A673 (cell line): ENCODE data around the gene SERGEF. TPM values are rescaled to one million over a fixed set of nuclear protein-coding genes. Genes with fewer than 3 reads are reported as not detected.

Experiments
- BruUV-seq: library from RNA; stranded (reverse); fragments of 400-500 nt; replicated peaks from 2 replicates; lab custom pipeline; 2021; lab: Mats Ljungman, UMichigan
- CTCF ChIA-PET: fragments of 300-600 bp; sonication (Branson Sonifier 250); formaldehyde crosslinking; loops from one replicate; lab custom pipeline; 2022; ENCODE audit warnings: antibody characterized with exemption; lab: Charles Lee
- POLR2A ChIA-PET: fragments of 300-600 bp; sonication (Branson Sonifier 250); formaldehyde crosslinking; loops from one replicate; lab custom pipeline; 2022; ENCODE audit warnings: antibody characterized with exemption; ENCODE audit not compliant: low non-redundant PET; lab: Charles Lee
- DNase-seq: peaks from one replicate; pipeline ENCODE4 v3.0.0-alpha.2; 2015; ENCODE audit warnings: low spot score
- H3K27ac ChIP-seq: fragments of 200-600 bp; sonication (generic); 2 replicates; pipeline ENCODE4 v1.5.1; 2016; ENCODE audit warnings: mixed run types, low read depth, mild to moderate bottlenecking, mixed read lengths, antibody characterized with exemption, low read length; ENCODE audit not compliant: poor library complexity, severe bottlenecking
- H3K27me3 ChIP-seq: fragments of 200-600 bp; sonication (generic); replicated peaks from 2 replicates; pipeline ENCODE4 v1.6.1; 2017; ENCODE audit warnings: mixed run types, low read depth, mild to moderate bottlenecking, mixed read lengths, antibody characterized with exemption, low read length; ENCODE audit not compliant: insufficient read depth, poor library complexity
- H3K36me3 ChIP-seq: fragments of 200-600 bp; sonication (generic); 2 replicates; pipeline ENCODE4 v1.6.1; 2016; ENCODE audit warnings: mixed run types, mild to moderate bottlenecking, mixed read lengths, antibody characterized with exemption, low read length; ENCODE audit not compliant: insufficient read depth, poor library complexity, severe bottlenecking
- H3K4me1 ChIP-seq: fragments of 200-600 bp; sonication (generic); 2 replicates; pipeline ENCODE4 v1.6.1; 2017; ENCODE audit warnings: mixed run types, mild to moderate bottlenecking, mixed read lengths, antibody characterized with exemption, low read length; ENCODE audit not compliant: insufficient read depth, poor library complexity, severe bottlenecking
- H3K4me3 ChIP-seq: fragments of 200-600 bp; sonication (generic); 2 replicates; pipeline ENCODE4 v1.5.1; 2016; ENCODE audit warnings: low read depth, mixed run types, mild to moderate bottlenecking, mixed read lengths, low read length; ENCODE audit not compliant: poor library complexity, severe bottlenecking
- H3K9me3 ChIP-seq: fragments of 200-600 bp; sonication (generic); 2 replicates; pipeline ENCODE4 v1.6.1; 2016; ENCODE audit warnings: mixed run types, low read depth, mild to moderate bottlenecking, mixed read lengths, antibody characterized with exemption, low read length; ENCODE audit not compliant: poor library complexity, severe bottlenecking
- EZH2 ChIP-seq: fragments of 200-600 bp; sonication (generic); IDR thresholded peaks from 2 replicates; pipeline ENCODE4 v1.6.1; 2017; ENCODE audit warnings: borderline replicate concordance, low read depth, mild to moderate bottlenecking, mixed read lengths, antibody characterized with exemption, low read length; ENCODE audit not compliant: poor library complexity, severe bottlenecking
- intact Hi-C: fragments of 100-400 bp; cut with micrococcal nuclease; formaldehyde crosslinking; loops from one replicate; pipeline ENCODE4 v1.10.0; 2022; ENCODE audit not compliant: unreplicated experiment
- total RNA-seq: library from RNA; stranded (reverse); gene quantifications from 2 replicates; pipeline ENCODE4 v1.2.3, GENCODE V29; 2021
- TF ChIP-seq, protein P1 (sequence below): fragments of 300-800, 200-600 bp; sonication (generic); conservative IDR thresholded peaks from 2 replicates; pipeline ENCODE4 v1.5.1; 2017; ENCODE audit warnings: low read depth, mild to moderate bottlenecking, antibody characterized with exemption, low read length, moderate library complexity, mixed read lengths

SERGEF gene
- total RNA-seq, 1 experiment from 2014 or later = 15.2 TPM

DNA sequence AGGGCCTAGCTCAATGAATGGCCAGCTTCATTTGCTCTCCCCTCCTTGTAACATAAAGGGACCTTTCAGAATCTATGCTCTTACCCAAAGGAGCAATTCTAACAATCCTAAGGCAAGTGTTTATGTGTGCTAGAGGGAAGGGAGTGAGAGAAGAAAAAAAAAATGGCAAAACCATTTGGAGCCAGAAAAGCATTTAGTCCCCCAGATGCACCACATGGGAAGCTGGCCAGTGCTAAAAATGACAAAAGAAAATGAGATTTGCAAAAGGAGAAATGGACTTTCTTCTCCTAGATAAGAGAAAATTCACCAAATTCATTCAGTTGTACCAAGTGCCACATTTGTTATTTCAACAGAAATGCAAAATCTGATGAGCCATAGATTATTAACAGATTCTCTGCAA is 52.8 kb downstream of the SERGEF start:
- H3K9me3 ChIP-seq = no peaks in the 10 kb centered on the region
- no peak overlapping the region for H3K27ac ChIP-seq
- no peaks in the 10 kb centered on the region for H3K27me3 ChIP-seq
- ChIA-PET POLR2A (no interaction called here), CTCF (interaction anchor here (0.6 kb wide), 1 partner anchor 13 kb away, joined by 3 read pairs; no protein-coding TSS in a partner anchor)
- intact Hi-C loops = no loop called here
- TF ChIP-seq, protein P1, sequence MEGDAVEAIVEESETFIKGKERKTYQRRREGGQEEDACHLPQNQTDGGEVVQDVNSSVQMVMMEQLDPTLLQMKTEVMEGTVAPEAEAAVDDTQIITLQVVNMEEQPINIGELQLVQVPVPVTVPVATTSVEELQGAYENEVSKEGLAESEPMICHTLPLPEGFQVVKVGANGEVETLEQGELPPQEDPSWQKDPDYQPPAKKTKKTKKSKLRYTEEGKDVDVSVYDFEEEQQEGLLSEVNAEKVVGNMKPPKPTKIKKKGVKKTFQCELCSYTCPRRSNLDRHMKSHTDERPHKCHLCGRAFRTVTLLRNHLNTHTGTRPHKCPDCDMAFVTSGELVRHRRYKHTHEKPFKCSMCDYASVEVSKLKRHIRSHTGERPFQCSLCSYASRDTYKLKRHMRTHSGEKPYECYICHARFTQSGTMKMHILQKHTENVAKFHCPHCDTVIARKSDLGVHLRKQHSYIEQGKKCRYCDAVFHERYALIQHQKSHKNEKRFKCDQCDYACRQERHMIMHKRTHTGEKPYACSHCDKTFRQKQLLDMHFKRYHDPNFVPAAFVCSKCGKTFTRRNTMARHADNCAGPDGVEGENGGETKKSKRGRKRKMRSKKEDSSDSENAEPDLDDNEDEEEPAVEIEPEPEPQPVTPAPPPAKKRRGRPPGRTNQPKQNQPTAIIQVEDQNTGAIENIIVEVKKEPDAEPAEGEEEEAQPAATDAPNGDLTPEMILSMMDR = no peak
- no peak for TF ChIP-seq EZH2
- BruUV-seq = no TSS peak
- no peaks in the 10 kb centered on the region for H3K36me3 ChIP-seq
- no peak for DNase-seq
- H3K4me3 ChIP-seq = no peak overlapping the region
- no peaks in the 10 kb centered on the region for H3K4me1 ChIP-seq

DNA sequence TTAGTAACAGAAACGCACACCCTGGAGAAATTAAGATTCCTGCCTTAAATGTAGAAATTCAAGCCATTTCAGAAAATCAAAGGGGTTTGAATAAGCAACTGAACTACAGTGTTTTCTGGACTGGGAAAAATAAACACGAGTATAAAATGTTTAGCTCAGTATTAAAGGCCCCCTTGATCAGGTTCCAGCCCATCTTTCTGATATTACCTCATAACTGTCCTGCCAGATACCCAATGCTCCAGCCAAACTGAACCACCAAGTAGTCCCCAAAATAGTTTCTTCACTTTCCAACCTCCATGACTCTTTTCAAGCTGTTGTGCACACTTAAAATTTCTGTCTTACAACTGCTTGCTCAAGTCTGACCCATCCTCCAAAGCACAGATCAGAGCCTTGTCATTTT is 54.4 kb downstream of the SERGEF start:
- Histone ChIP-seq H3K4me3 (no peak overlapping the region), H3K27ac (no peak overlapping the region), H3K9me3 (no peaks in the 10 kb centered on the region), H3K27me3 (no peaks in the 10 kb centered on the region), H3K4me1 (no peaks in the 10 kb centered on the region), H3K36me3 (no peaks in the 10 kb centered on the region)
- BruUV-seq = no TSS peak
- ChIA-PET POLR2A (no interaction called here), CTCF (no interaction called here)
- no peak for DNase-seq
- intact Hi-C loops = no loop called here
- TF ChIP-seq EZH2 = no peak
- TF ChIP-seq, protein P1 = no peak

DNA sequence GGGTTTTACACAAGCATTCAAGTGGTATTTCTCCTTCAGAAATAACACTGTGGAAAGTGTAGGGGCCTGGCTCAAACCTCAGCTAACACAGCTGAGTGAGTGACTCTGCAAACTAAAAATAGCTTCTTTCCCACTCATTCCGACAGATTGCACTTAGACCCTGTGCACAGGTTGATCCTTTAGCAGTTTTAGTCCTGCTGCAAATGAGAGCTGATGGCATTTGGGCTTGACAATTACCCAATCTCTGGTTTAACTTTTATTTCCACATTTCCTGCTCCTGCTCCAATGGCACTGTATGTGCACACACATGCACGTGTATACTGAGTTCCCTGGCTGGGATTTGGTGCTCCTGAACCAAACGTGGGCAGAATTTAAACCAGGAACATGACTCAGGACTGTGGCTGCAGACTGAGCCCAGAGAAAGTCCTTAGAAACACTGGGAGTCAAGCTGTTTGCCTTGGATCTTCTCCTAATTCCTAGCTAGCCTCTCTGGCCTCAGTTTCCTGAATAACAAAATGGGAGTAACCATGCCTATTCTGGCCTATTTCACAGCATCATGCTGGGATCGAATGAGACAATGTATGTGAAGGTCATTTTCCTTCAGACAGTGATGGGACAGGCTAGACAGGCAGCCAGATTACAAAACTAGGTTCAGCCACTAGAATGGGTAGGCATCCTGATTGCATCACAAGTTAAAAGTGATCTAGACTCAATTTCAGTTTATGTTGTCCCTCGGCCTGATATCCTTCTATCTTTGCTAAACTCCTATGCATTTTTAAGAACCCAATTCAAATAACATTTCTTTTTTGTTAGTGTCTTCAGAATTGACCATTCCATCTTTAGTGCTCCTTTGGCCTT is 58.2 kb downstream of the SERGEF start:
- no peak overlapping the region for H3K27ac ChIP-seq
- BruUV-seq = no TSS peak
- TF ChIP-seq EZH2 = no peak
- TF ChIP-seq, protein P1 = no peak
- DNase-seq = no peak
- CTCF ChIA-PET = no interaction called here
- no peaks in the 10 kb centered on the region for H3K4me1 ChIP-seq
- intact Hi-C loops = no loop called here
- no peaks in the 10 kb centered on the region for H3K36me3 ChIP-seq
- POLR2A ChIA-PET = no interaction called here
- H3K27me3 ChIP-seq = no peaks in the 10 kb centered on the region
- H3K4me3 ChIP-seq = no peak overlapping the region
- no peaks in the 10 kb centered on the region for H3K9me3 ChIP-seq
